Neuron (in vitro differentiated cells): Measurements from ENCODE around the gene WDFY4.

Source experiments
- H2AFZ ChIP-seq: one replicate; pipeline ENCODE4 v1.6.1; 2013; ENCODE audit warnings: low read depth, mild to moderate bottlenecking, inconsistent platforms, low read length, moderate library complexity
- H3K27me3 ChIP-seq: one replicate; pipeline ENCODE4 v1.6.1; 2013; ENCODE audit warnings: low read length; ENCODE audit not compliant: insufficient read depth
- H3K36me3 ChIP-seq: one replicate; pipeline ENCODE4 v1.6.1; 2013; ENCODE audit warnings: low read length; ENCODE audit not compliant: insufficient read depth
- H3K4me1 ChIP-seq: one replicate; pipeline ENCODE4 v1.6.1; 2013; ENCODE audit warnings: low read length; ENCODE audit not compliant: insufficient read depth
- H3K4me3 ChIP-seq: 2 replicates; pipeline ENCODE4 v1.5.1; 2013; ENCODE audit warnings: mild to moderate bottlenecking, low read length, moderate library complexity
- H3K9me3 ChIP-seq: one replicate; pipeline ENCODE4 v1.6.1; 2013; ENCODE audit warnings: low read length

Gene WDFY4

GRCh38 chr10:48811461-48811860 is 126.8 kb downstream of the WDFY4 start:
- H2AFZ ChIP-seq, result no peak overlapping the region
- no peaks in the 10 kb centered on the region for H3K36me3 ChIP-seq
- no peak overlapping the region for H3K4me3 ChIP-seq
- no peaks in the 10 kb centered on the region for H3K27me3 ChIP-seq
- no peaks in the 10 kb centered on the region for H3K4me1 ChIP-seq
- no peaks in the 10 kb centered on the region for H3K9me3 ChIP-seq

- H3K4me3 ChIP-seq, result no peak overlapping the region
- H3K36me3 ChIP-seq, result no peaks in the 10 kb centered on the region
- no peaks in the 10 kb centered on the region for H3K4me1 ChIP-seq
- no peaks in the 10 kb centered on the region for H3K9me3 ChIP-seq
- H3K27me3 ChIP-seq, result no peaks in the 10 kb centered on the region
- no peak overlapping the region for H2AFZ ChIP-seq
Observed at GRCh38 chr10:48811917-48812316, 127.2 kb downstream of the WDFY4 start.

- no peak overlapping the region for H2AFZ ChIP-seq
- H3K4me3 ChIP-seq, result no peak overlapping the region
- H3K9me3 ChIP-seq, result no peaks in the 10 kb centered on the region
- H3K4me1 ChIP-seq, result no peaks in the 10 kb centered on the region
- no peaks in the 10 kb centered on the region for H3K36me3 ChIP-seq
- H3K27me3 ChIP-seq, result no peaks in the 10 kb centered on the region
Observed at GRCh38 chr10:48813291-48813690, 128.6 kb downstream of the WDFY4 start.

GRCh38 chr10:48813825-48814224 is 129.2 kb downstream of the WDFY4 start:
- no peak overlapping the region for H3K4me3 ChIP-seq
- no peaks in the 10 kb centered on the region for H3K36me3 ChIP-seq

GRCh38 chr10:48814933-48815332 is 130.3 kb downstream of the WDFY4 start:
- Histone ChIP-seq H3K9me3 (no peaks in the 10 kb centered on the region), H3K36me3 (no peaks in the 10 kb centered on the region), H3K4me3 (no peak overlapping the region), H3K4me1 (no peaks in the 10 kb centered on the region), H2AFZ (no peak overlapping the region), H3K27me3 (no peaks in the 10 kb centered on the region)

More at GRCh38 chr10:48813825-48814224, 129.2 kb downstream of the WDFY4 start:
- no peaks in the 10 kb centered on the region for H3K9me3 ChIP-seq
- H3K4me1 ChIP-seq, result no peaks in the 10 kb centered on the region
- no peaks in the 10 kb centered on the region for H3K27me3 ChIP-seq
- no peak overlapping the region for H2AFZ ChIP-seq

GRCh38 chr10:48817141-48817540 is 132.5 kb downstream of the WDFY4 start:
- H3K36me3 ChIP-seq, result no peaks in the 10 kb centered on the region
- no peak overlapping the region for H2AFZ ChIP-seq
- H3K9me3 ChIP-seq, result no peaks in the 10 kb centered on the region
- H3K27me3 ChIP-seq, result no peaks in the 10 kb centered on the region
- H3K4me3 ChIP-seq, result no peak overlapping the region
- H3K4me1 ChIP-seq, result no peaks in the 10 kb centered on the region

- Histone ChIP-seq H3K9me3 (no peaks in the 10 kb centered on the region), H3K4me1 (no peaks in the 10 kb centered on the region), H3K27me3 (no peaks in the 10 kb centered on the region), H3K4me3 (no peak overlapping the region), H2AFZ (no peak overlapping the region), H3K36me3 (no peaks in the 10 kb centered on the region)
Observed at GRCh38 chr10:48818081-48818480, 133.4 kb downstream of the WDFY4 start.

- Histone ChIP-seq H2AFZ (no peak overlapping the region), H3K27me3 (no peaks in the 10 kb centered on the region), H3K4me1 (no peaks in the 10 kb centered on the region), H3K4me3 (no peak overlapping the region), H3K9me3 (no peaks in the 10 kb centered on the region), H3K36me3 (no peaks in the 10 kb centered on the region)
Observed at GRCh38 chr10:48818861-48819520, 134.3 kb downstream of the WDFY4 start.

GRCh38 chr10:48819783-48820182 is 135.1 kb downstream of the WDFY4 start:
- Histone ChIP-seq H3K9me3 (no peaks in the 10 kb centered on the region), H3K4me3 (no peak overlapping the region), H3K4me1 (no peaks in the 10 kb centered on the region), H2AFZ (no peak overlapping the region), H3K36me3 (no peaks in the 10 kb centered on the region), H3K27me3 (no peaks in the 10 kb centered on the region)

- Histone ChIP-seq H2AFZ (no peak overlapping the region), H3K4me3 (no peak overlapping the region), H3K36me3 (no peaks in the 10 kb centered on the region), H3K27me3 (no peaks in the 10 kb centered on the region), H3K9me3 (no peaks in the 10 kb centered on the region), H3K4me1 (no peaks in the 10 kb centered on the region)
Observed at GRCh38 chr10:48820231-48820630, 135.6 kb downstream of the WDFY4 start.

- Histone ChIP-seq H3K4me3 (no peak overlapping the region), H3K9me3 (no peaks in the 10 kb centered on the region), H3K4me1 (no peaks in the 10 kb centered on the region), H3K36me3 (no peaks in the 10 kb centered on the region), H3K27me3 (no peaks in the 10 kb centered on the region), H2AFZ (no peak overlapping the region)
Observed at GRCh38 chr10:48820699-48821098, 136.0 kb downstream of the WDFY4 start.

GRCh38 chr10:48821111-48821510 is 136.4 kb downstream of the WDFY4 start:
- Histone ChIP-seq H3K9me3 (no peaks in the 10 kb centered on the region), H3K27me3 (no peaks in the 10 kb centered on the region), H3K4me1 (no peaks in the 10 kb centered on the region), H2AFZ (no peak overlapping the region), H3K4me3 (no peak overlapping the region), H3K36me3 (no peaks in the 10 kb centered on the region)

GRCh38 chr10:48821692-48822091 is 137.0 kb downstream of the WDFY4 start:
- Histone ChIP-seq H3K4me1 (no peaks in the 10 kb centered on the region), H3K9me3 (no peaks in the 10 kb centered on the region), H2AFZ (no peak overlapping the region), H3K36me3 (no peaks in the 10 kb centered on the region), H3K27me3 (no peaks in the 10 kb centered on the region), H3K4me3 (no peak overlapping the region)

GRCh38 chr10:48833674-48834073 is 149.0 kb downstream of the WDFY4 start:
- no peaks in the 10 kb centered on the region for H3K4me1 ChIP-seq
- H3K9me3 ChIP-seq, result no peaks in the 10 kb centered on the region
- H3K27me3 ChIP-seq, result no peaks in the 10 kb centered on the region
- no peak overlapping the region for H3K4me3 ChIP-seq
- no peak overlapping the region for H2AFZ ChIP-seq
- H3K36me3 ChIP-seq, result no peaks in the 10 kb centered on the region
